Right kidney (tissue), 1 donor: ENCODE results near the gene NOS3.
A peak's percentile ranks its signal among the peaks of the same experiment; 100 is the strongest.

Source experiments
- DNase-seq: peaks from one replicate; pipeline ENCODE4 v3.0.0-alpha.2; 2016

The NOS3 gene

GRCh38 chr7:151059367-151060112, 68.7 kb downstream of the NOS3 start, which contains the start of gene SLC4A2:
TSS of gene SLC4A2 (plus strand) at chr7:151059589. CDS start at chr7:151061988, 2,399 bp downstream.
- DNase-seq = peak; percentile 86

GRCh38 chr7:151060113-151060415, 69.2 kb downstream of the NOS3 start:
- DNase-seq = no peak

- DNase-seq = peak; percentile 59
These were observed 69.8 kb downstream of the NOS3 start for GRCh38 chr7:151060416-151061212.

GRCh38 chr7:151061213-151062110, 70.6 kb downstream of the NOS3 start:
- no peak for DNase-seq

- DNase-seq = peak; percentile 39
These were observed 71.2 kb downstream of the NOS3 start for GRCh38 chr7:151062111-151062398.

GRCh38 chr7:151062399-151063211, 71.8 kb downstream of the NOS3 start:
- DNase-seq = peak; percentile 72

- no peak for DNase-seq
These were observed 72.4 kb downstream of the NOS3 start for GRCh38 chr7:151063212-151063561.
